Activated gamma-delta T cell (primary cell): ENCODE data around the gene SDK2.

Experiments
- DNase-seq: peaks from one replicate; lab custom pipeline; 2025; lab: John Stamatoyannopoulos, UW

The SDK2 gene

GRCh38 chr17:73452009-73452408 lies 192.2 kb downstream of the SDK2 start:
- DNase-seq: no peak

DNA sequence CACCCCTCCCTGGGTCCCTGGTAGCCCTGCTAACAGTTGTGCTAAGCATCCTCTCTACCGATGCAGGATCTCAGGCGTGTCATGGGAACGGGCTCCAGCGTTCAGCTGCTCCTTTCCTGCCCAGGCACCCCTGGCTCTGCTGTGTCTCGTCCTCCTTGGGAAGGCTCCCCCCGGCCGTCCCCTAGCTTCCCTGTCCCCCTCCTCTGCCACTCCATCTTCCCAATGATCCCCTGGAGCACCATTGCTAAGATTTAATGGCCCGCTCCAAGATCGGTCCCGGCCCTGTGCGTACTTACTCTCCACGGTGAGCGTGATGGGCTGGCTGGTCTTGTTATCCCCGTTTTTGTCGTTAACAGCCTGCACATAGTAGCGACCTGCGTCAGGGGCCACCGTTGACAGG lies 196.9 kb downstream of the SDK2 start:
- no peak for DNase-seq

- no peak for DNase-seq
Observed at GRCh38 chr17:73446617-73447016, 197.6 kb downstream of the SDK2 start.

DNA sequence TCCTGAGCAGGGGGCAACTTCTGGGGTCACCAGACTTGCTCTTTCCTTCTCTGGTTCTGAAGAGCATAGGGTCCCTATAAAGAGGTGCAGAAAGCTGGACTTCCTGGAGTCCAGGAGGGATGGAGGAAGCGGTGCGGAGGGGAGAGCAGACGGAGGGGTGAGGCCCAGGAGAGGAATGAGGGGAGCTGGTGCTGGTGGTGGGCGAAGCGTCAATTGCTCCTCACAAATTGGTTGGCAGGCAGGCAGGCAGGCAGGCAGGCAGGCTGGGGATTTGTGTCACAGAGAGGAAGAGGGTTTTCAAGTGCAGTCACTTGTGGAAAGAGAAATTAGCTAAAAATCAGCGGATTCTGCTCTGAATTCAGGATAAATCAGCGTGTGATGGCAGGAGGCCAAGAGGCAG lies 198.8 kb downstream of the SDK2 start:
- DNase-seq: no peak

DNA sequence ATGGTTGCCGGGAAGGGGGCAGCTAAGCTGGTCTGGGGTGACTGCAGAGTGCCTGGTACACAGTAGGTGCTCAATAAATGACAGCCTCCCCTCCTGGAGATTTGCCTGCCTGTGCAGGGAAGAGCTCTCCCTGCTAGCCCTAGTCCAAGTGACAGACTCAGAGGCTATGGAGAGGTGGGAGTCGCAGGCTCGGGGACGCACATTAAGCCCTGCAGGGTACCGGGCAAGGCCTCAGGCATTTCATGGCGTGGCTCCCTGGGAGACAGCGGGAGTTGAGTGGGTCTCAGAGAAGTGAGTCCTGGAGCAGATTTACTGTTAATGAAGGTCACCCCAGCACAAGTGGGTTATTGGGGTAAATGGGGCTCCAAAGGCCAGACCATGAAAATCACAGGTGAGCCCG lies 200.2 kb downstream of the SDK2 start:
- DNase-seq: no peak

DNA sequence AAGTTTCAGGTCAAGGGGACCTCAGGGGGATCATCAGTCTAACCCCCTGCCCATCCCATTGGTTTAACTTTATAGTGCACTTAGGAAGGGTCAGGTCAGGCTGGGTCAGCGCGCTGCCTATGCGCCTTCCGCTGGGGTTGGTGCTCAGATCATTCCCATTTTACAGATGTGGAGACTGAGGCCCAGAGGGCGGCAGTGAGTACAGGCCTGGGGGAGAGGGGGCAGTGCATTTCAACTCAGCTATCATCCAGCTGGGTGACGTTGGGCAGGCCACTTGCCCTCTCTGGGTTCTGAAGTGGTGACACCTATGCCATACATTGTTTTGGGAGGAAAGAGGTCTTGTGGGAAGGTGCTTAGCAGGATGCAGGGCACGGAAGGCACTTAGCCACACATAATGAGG lies 204.6 kb downstream of the SDK2 start:
- no peak for DNase-seq

DNA sequence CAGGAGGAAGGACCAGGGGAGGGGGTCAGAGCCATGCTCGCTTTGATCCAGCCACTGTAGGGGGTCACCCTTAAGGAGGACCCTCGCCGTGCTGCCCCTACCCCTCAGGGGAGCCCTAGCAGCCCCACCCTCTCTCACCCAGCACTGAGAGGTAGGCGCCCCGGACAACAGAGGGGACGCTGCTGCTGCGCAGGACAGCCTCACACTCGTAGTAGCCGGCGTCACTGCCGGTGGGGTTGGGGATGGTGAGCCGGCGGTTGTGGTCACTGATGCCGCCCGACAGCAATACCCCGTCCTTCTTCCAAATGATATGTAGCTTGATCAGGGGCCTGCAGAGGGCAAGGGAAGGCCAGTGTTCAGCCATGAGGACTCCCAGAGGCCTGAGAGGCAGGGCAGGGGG lies 206.4 kb downstream of the SDK2 start:
- DNase-seq: no peak

- no peak for DNase-seq
Observed at GRCh38 chr17:73436954-73437353, 207.3 kb downstream of the SDK2 start.

DNA sequence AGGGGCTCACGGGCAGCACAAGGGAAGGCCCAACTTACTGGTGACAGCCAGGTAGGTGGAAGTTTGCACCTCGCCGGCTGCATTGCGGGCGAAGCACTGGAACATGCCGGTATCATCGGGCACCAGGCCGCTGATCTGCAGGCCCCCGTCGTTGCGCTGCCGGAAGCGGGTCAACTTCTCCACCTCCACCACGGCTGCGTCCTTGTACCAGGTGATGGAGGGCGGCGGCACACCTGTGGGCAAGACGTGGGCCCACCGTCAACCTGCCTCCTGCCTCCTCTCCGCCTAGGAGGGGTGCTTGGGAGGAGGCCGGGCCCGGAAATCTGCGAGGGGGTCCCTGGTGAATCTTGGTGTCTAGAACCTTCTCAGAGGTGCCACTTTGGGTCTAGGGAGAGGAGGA lies 208.8 kb downstream of the SDK2 start:
- DNase-seq: no peak

GRCh38 chr17:73434154-73434553 lies 210.1 kb downstream of the SDK2 start:
- no peak for DNase-seq

DNA sequence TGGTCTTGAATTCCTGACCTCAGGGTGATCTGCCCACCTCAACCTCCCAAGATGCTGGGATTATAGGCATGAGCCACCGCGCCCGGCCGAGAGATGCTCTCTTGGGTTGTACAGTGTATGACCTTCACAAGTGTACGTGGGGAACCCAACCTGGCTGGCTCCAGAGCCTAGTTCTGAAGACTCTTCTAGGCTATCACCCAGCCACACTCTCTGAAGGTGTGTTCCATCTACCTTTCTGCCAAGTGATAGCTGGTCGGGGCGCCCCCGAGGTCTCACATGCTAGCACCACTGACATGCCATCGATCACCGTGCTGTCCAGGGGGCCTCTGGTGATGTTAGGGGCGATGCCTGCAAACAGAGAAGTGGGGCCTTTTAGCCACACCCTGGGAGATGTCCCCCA lies 210.7 kb downstream of the SDK2 start:
- no peak for DNase-seq

- DNase-seq: no peak
Observed at GRCh38 chr17:73432624-73433190, 211.5 kb downstream of the SDK2 start.

GRCh38 chr17:73431401-73432205 lies 212.6 kb downstream of the SDK2 start:
- DNase-seq: no peak

DNA sequence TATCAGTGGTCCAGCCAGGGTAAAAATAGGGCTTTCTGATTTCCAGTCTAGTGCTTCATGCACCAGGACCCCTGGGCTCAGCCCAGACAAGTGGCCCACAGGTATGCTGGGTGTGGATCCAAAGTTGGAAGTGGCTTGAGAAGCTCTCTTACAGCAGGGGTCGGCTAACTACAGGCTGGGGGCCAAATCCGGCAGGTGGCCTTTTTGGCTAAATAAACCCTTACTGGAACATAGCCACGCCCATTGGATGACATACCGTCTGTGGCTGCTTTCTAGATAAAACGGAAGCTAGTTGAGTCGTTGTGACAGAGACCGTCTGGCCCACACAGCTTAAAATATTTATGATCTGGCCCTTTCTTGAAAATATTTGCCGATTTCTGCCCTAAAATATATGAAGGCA lies 213.4 kb downstream of the SDK2 start:
- DNase-seq: no peak

DNA sequence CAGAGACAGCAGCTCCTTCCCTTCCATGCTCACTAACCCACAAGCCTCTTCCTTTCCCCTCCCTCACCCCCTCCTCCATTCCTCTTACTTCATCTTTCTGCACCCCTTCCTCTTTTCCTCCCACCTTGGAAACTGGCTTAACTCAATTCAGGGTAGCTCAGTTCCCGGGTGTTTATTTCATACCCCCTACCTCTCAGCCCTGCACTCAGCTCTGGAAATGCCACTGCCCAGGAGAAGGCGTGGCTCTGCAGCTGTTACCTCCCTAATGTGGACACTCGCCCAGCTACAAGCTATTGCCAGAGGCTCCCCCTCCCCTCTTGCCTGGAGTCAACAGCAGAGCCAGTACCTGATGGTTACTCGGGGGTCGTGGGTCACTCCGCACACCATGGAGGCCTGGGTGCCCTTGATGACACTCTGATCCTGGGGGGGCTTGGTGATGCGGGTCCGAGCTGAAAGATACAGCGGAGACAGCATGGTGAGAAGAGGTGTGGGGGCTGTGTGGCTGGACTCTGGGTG lies 214.0 kb downstream of the SDK2 start:
- no peak for DNase-seq

- DNase-seq: peak; percentile 45
Observed at GRCh38 chr17:73429440-73430164, 214.6 kb downstream of the SDK2 start.

- no peak for DNase-seq
Observed at GRCh38 chr17:73427198-73427597, 217.0 kb downstream of the SDK2 start.

- DNase-seq: no peak
Observed at GRCh38 chr17:73424571-73424970, 219.7 kb downstream of the SDK2 start.

GRCh38 chr17:73423806-73424205 lies 220.4 kb downstream of the SDK2 start:
- no peak for DNase-seq

DNA sequence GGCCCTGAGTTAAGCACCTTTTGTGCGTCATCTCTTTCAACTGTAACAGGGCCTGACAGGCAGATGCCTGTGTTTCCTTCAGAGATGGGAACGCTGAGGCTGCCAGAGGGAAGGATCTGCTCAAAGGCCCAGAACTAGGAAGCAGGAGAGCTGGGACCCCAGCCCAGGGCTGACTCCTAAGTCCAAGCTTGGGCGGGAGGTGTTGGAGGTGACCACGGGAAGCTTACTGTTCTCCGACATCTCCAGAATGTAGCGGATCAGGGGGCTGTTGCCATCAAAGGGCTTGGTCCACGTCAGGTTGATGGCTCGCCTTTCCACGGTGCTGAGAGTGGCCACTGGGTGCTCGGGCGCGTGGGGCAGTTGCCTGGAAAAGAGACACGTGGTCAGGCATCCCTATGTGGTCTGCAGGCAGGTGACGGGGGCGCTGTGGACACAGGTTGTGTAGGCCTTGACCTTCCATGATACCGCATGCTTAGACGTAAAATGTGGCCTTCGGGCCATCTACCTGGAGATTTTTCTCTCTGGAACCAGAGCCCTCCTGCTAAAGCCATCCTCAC lies 221.0 kb downstream of the SDK2 start:
- DNase-seq: no peak

DNA sequence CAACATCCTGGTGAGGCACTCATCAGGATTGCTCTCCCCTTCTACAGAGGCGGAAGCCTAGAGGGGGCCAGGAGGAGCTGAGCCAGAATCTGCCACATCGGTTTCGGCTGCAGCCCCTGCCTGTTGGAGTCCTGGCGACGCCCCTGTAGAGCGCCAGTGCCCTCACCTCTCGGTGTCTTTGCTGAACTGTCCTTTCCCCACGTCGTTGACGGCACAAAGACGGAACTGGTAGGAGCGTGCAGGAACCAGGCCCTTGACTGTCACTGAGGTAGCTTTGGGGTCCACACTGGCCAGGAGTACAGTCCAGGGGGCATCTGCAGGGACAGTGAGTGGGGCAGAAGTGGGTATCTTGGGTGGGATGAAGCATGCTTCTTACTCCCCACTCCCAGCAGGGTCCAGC lies 222.1 kb downstream of the SDK2 start:
- no peak for DNase-seq

- DNase-seq: no peak
Observed at GRCh38 chr17:73420897-73421296, 223.3 kb downstream of the SDK2 start.

GRCh38 chr17:73419881-73420280 lies 224.4 kb downstream of the SDK2 start:
- DNase-seq: no peak
